OCI-LY3 (cell line): ENCODE measurements around the gene SYNE1.

ENCODE experiments used
- H2AFZ ChIP-seq: fragments of 200-600, 300-600 bp; shearing (Covaris generic); 2 replicates; pipeline ENCODE4 v1.6.0; 2014; ENCODE audit warnings: antibody characterized with exemption, low read depth, low read length
- H3K27ac ChIP-seq: fragments of 200-600, 300-600 bp; sonication (generic); 2 replicates; pipeline ENCODE4 v1.5.1; 2014; ENCODE audit warnings: mild to moderate bottlenecking, low read length, moderate library complexity, mixed read lengths
- H3K27me3 ChIP-seq: fragments of 200-600, 300-600 bp; sonication (generic); 2 replicates; pipeline ENCODE4 v1.6.1; 2014; ENCODE audit warnings: low read depth, low read length, mixed read lengths
- H3K36me3 ChIP-seq: fragments of 200-600, 300-600 bp; sonication (generic); replicated peaks from 2 replicates; pipeline ENCODE3; 2014; ENCODE audit warnings: low read depth, low read length, mixed read lengths
- H3K4me1 ChIP-seq: fragments of 300-600, 200-600 bp; sonication (generic); 2 replicates; pipeline ENCODE4 v1.6.1; 2014; ENCODE audit warnings: low read length, mixed read lengths
- H3K4me2 ChIP-seq: fragments of 200-600, 300-600 bp; sonication (generic); 2 replicates; pipeline ENCODE4 v1.6.1; 2014; ENCODE audit warnings: low read length, mixed read lengths
- H3K4me3 ChIP-seq: fragments of 300-600, 200-600 bp; sonication (generic); 2 replicates; pipeline ENCODE4 v1.5.1; 2014; ENCODE audit warnings: antibody characterized with exemption, mild to moderate bottlenecking, low read length, moderate library complexity
- H3K79me2 ChIP-seq: fragments of 300-600, 200-600 bp; shearing (Covaris generic); 2 replicates; pipeline ENCODE4 v1.6.1; 2014; ENCODE audit warnings: mild to moderate bottlenecking, low read length, mixed read lengths
- H3K9ac ChIP-seq: fragments of 300-600, 200-600 bp; shearing (Covaris generic); 2 replicates; pipeline ENCODE4 v1.6.0; 2014; ENCODE audit warnings: mild to moderate bottlenecking, low read length, moderate library complexity
- H3K9me3 ChIP-seq: fragments of 200-600, 300-600 bp; shearing (Covaris generic); 2 replicates; pipeline ENCODE4 v1.6.1; 2014; ENCODE audit warnings: low read length, mixed read lengths; ENCODE audit not compliant: insufficient read depth
- H4K20me1 ChIP-seq: fragments of 200-600, 300-600 bp; sonication (generic); 2 replicates; pipeline ENCODE4 v1.6.1; 2016; ENCODE audit warnings: low read length, mixed read lengths; ENCODE audit not compliant: insufficient read depth
- CTCF ChIP-seq: fragments of 200-600, 300-600 bp; sonication (generic); IDR thresholded peaks from 2 replicates; pipeline ENCODE4 v1.5.1; 2014; ENCODE audit warnings: antibody characterized with exemption, low read length, low read depth
- EZH2phosphoT487 ChIP-seq: fragments of 200-600 bp; shearing (Covaris generic); IDR thresholded peaks from 2 replicates; pipeline ENCODE4 v1.6.1; 2018; ENCODE audit warnings: antibody characterized with exemption, mixed run types, low read depth

The SYNE1 gene

DNA sequence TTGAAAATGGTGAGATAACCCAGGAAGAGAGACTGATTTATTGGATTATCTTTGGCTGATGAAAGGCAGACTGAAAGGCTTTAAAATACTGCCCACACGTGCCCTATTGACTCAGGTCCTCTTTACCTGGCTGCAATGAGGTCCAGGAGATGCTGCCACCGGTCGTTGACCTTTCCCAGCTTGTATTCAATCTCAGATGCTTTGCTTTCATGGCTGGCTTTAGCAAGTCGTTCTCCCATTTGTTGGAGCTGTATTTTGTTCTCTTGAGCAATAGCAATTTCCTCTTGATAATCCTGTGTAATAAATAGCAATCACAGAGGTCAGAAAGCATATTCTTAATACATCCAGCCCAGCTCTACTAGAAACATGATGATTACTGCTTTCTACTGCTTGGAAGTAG lies 460.9 kb downstream of the SYNE1 start:
- H3K4me2 ChIP-seq, result no peak overlapping the region
- H3K4me1 ChIP-seq, result peaks cover 6% of the 10 kb centered on the region
- H3K27me3 ChIP-seq, result no peaks in the 10 kb centered on the region
- no peak overlapping the region for H3K4me3 ChIP-seq
- no peaks in the 10 kb centered on the region for H3K36me3 ChIP-seq
- H2AFZ ChIP-seq, result no peak overlapping the region
- H4K20me1 ChIP-seq, result no peaks in the 10 kb centered on the region
- no peaks in the 10 kb centered on the region for H3K9me3 ChIP-seq
- TF ChIP-seq CTCF (no peak), EZH2phosphoT487 (no peak)
- H3K9ac ChIP-seq, result no peak overlapping the region
- H3K27ac ChIP-seq, result no peak overlapping the region
- H3K79me2 ChIP-seq, result no peaks in the 10 kb centered on the region

- no peak overlapping the region for H3K9ac ChIP-seq
- no peak for TF ChIP-seq CTCF
- no peak for TF ChIP-seq EZH2phosphoT487
- peaks cover 5% of the 10 kb centered on the region; the same call in 1 of the 2 replicates for H3K9me3 ChIP-seq
- no peak overlapping the region for H3K27ac ChIP-seq
- no peak overlapping the region for H3K4me2 ChIP-seq
- H3K4me3 ChIP-seq, result no peak overlapping the region
- H2AFZ ChIP-seq, result no peak overlapping the region
- no peaks in the 10 kb centered on the region for H4K20me1 ChIP-seq
- no peaks in the 10 kb centered on the region for H3K27me3 ChIP-seq
- H3K4me1 ChIP-seq, result peaks cover 15% of the 10 kb centered on the region
- H3K36me3 ChIP-seq, result peaks cover 5% of the 10 kb centered on the region
- H3K79me2 ChIP-seq, result no peaks in the 10 kb centered on the region
Measured at GRCh38 chr6:152173957-152174356, 463.2 kb downstream of the SYNE1 start.

DNA sequence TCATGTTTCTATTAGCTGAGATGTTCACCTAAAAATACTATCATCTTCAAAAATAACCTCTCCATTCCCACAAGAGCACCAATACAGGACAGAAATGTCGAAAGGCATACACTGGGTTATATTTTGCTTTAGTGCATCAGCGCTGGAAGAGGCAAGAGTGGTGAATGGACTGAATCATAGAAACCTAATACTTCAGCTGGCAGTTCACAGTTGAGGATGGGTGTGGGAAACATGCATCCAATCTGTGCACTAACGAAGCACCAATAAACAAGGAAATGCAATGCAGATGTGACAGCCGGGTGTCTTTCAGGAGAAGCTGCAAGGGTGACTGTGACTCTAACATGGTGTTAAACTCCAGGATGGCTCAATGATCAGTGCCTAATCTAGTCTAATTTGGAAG lies 463.8 kb downstream of the SYNE1 start:
- no peak overlapping the region for H3K9ac ChIP-seq
- no peak for TF ChIP-seq EZH2phosphoT487
- no peak for TF ChIP-seq CTCF
- H3K79me2 ChIP-seq, result no peaks in the 10 kb centered on the region
- no peak overlapping the region for H3K27ac ChIP-seq
- H3K4me3 ChIP-seq, result no peak overlapping the region
- peaks cover 5% of the 10 kb centered on the region for H3K36me3 ChIP-seq
- H3K27me3 ChIP-seq, result no peaks in the 10 kb centered on the region
- H3K9me3 ChIP-seq, result peaks cover 5% of the 10 kb centered on the region; the same call in 1 of the 2 replicates
- no peak overlapping the region for H3K4me2 ChIP-seq
- no peaks in the 10 kb centered on the region for H4K20me1 ChIP-seq
- peaks cover 15% of the 10 kb centered on the region for H3K4me1 ChIP-seq
- H2AFZ ChIP-seq, result no peak overlapping the region

DNA sequence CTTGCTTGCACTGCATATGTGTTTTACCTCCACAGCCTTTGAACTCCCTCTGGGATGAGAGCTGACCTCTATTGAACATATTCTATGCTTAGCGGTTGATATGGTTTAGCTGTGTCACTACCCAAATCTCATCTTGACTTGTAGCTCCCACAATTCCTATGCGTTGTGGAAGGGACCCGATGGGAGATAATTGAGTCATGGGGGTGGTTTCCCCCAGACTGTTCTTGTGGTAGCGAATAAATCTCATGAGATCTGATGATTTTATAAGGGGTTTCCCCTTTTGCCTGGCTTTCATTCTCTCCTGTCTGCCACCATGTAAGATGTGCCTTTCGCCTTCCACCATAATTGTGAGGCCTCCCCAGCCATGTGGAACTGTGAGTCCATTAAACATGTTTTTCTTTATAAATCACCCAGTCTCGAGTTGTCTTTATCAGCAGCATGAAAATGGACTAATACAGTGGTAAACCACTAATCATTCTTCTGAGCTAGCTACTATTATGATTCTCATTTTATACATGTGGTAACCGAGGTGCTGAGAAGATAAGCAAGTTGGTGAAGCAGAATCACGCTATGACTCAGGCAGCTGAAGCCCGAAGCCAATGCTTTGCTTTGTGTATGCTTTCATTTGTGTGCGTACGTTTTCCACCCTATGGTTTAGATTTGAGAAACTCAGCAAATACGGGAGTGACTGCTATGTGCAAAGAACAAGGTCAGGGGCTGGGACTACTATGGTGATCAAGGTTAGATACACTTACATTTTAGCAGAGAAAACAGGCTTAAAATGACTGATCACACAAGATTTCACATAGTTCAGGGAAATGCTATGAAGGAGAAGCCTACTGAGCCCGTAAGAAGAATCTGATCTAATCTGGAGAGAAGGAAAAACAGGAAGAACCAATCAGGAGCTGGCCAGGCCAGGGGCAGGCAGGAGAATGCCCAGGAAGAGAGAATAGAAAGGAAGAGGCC lies 466.2 kb downstream of the SYNE1 start:
- H3K36me3 ChIP-seq, result peaks cover 5% of the 10 kb centered on the region
- H3K4me3 ChIP-seq, result peak overlapping the region; percentile 24
- no peak overlapping the region; the same call in 1 of the 2 replicates for H2AFZ ChIP-seq
- peak overlapping the region; percentile 64 for H3K4me2 ChIP-seq
- no peak for TF ChIP-seq EZH2phosphoT487
- 0 out of 2 replicates have a peak, but pooled peaks cover 6% of the 10 kb centered on the region for H3K27me3 ChIP-seq
- H3K4me1 ChIP-seq, result peaks cover 19% of the 10 kb centered on the region
- H3K9ac ChIP-seq, result no peak overlapping the region
- H3K79me2 ChIP-seq, result no peaks in the 10 kb centered on the region
- H4K20me1 ChIP-seq, result no peaks in the 10 kb centered on the region
- peaks cover 5% of the 10 kb centered on the region; the same call in 1 of the 2 replicates for H3K9me3 ChIP-seq
- peak overlapping the region; percentile 19; the same call in 1 of the 2 replicates for H3K27ac ChIP-seq
